AG09309 (cell line): ENCODE results near the gene SLF2.
A peak's percentile ranks its signal among the peaks of the same experiment; 100 is the strongest.

Experiments
- DNase-seq: peaks from one replicate; pipeline ENCODE4 v3.0.0-alpha.2; 2010; ENCODE audit warnings: low read depth
- H3K4me3 ChIP-seq: 2 replicates; pipeline ENCODE4 v1.5.1; 2011; ENCODE audit warnings: mild to moderate bottlenecking, low read depth, low read length, moderate library complexity; ENCODE audit not compliant: control insufficient read depth
- TF ChIP-seq, protein P1 (sequence below): IDR thresholded peaks from 2 replicates; pipeline ENCODE4 v1.5.1; 2011; ENCODE audit warnings: mild to moderate bottlenecking, low read depth, low read length, inconsistent platforms; ENCODE audit not compliant: insufficient read depth, control insufficient read depth; ENCODE audit errors: missing control alignments

The SLF2 gene

GRCh38 chr10:100890673-100891317 is 22.0 kb upstream of the SLF2 start:
- peak; percentile 95 for DNase-seq
- H3K4me3 ChIP-seq = no peak overlapping the region
- TF ChIP-seq, protein P1, sequence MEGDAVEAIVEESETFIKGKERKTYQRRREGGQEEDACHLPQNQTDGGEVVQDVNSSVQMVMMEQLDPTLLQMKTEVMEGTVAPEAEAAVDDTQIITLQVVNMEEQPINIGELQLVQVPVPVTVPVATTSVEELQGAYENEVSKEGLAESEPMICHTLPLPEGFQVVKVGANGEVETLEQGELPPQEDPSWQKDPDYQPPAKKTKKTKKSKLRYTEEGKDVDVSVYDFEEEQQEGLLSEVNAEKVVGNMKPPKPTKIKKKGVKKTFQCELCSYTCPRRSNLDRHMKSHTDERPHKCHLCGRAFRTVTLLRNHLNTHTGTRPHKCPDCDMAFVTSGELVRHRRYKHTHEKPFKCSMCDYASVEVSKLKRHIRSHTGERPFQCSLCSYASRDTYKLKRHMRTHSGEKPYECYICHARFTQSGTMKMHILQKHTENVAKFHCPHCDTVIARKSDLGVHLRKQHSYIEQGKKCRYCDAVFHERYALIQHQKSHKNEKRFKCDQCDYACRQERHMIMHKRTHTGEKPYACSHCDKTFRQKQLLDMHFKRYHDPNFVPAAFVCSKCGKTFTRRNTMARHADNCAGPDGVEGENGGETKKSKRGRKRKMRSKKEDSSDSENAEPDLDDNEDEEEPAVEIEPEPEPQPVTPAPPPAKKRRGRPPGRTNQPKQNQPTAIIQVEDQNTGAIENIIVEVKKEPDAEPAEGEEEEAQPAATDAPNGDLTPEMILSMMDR = no peak

- TF ChIP-seq, protein P1 = no peak
- H3K4me3 ChIP-seq = no peak overlapping the region
- DNase-seq = no peak
Measured at GRCh38 chr10:100894033-100894432, 18.7 kb upstream of the SLF2 start.

GRCh38 chr10:100894589-100895294 is 18.0 kb upstream of the SLF2 start:
- DNase-seq = no peak
- H3K4me3 ChIP-seq = no peak overlapping the region

DNA sequence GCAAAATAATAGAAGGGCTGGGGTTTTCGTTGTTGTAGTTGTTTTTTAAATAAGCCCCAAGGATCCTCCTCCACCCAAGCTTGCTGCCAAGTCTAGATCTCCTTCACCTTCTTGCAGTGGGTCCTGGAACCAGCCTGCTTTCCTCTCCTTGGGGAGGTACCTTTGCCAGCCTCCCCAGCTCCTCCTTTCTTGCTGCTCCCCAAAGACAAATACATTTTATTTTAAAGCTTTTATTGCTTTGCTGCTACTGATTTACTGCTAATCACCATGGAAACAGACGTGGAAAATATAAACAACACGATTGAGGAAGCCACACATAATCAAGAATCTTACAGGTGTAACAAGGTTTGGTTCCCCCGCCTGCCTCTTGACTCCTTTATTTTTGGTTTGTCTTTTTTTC is 17.4 kb upstream of the SLF2 start:
- TF ChIP-seq, protein P1 = no peak
- H3K4me3 ChIP-seq = no peak overlapping the region
- DNase-seq = no peak

More at GRCh38 chr10:100894589-100895294, 18.0 kb upstream of the SLF2 start:
- TF ChIP-seq, protein P1 = no peak

DNA sequence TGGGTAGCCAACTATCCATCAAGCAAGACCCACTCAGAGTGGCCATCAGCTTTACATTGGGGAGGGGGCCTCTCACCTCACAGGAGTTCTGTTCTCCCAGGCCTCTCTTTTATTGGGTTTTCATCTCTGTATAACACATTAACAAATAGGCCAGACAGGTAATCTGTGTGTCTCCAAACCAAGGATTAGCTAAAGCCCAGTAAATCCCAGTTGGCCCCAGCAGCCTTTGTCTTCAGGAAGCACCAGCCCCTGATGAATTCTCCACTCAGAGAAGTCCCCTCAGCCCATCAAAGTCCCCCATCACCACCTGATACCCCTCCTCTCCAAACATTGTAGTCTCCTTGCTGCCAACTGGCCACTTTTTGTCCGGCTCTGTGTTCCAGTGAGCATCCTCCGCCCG is 16.9 kb upstream of the SLF2 start:
- no peak for DNase-seq
- TF ChIP-seq, protein P1 = no peak
- no peak overlapping the region for H3K4me3 ChIP-seq

DNA sequence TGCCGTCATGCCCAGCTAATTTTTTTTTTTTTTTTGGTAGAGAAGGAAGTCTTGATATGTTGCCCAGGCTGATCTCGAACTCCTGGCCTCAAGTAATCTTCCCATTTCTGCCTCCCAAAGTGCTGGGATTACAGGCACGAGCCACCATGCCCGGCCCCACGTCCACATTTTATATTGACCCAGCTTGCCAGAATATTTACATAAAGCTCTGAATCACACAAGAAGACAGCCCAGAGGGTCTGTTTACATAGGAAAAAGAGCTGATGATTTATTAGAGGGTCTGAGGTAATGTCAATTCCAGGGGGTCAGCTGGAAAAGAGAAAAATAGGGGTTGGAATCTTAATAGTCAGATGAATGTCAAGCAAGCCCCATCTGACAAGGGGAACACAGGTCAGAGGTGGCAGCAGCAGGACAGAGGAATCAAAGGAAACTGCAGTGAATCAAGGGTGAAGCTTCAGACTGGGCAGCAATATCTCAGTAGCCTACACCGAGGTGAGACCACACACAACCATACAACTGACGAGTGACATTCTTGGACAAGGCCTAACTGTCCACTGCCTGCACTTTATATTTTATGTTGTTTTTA is 15.8 kb upstream of the SLF2 start:
- TF ChIP-seq, protein P1 = no peak
- no peak overlapping the region for H3K4me3 ChIP-seq
- no peak for DNase-seq
